Gastroesophageal sphincter (tissue), 4 donors: ENCODE results near the gene CEMIP2. TPM values are rescaled to one million over a fixed set of nuclear protein-coding genes. Genes with fewer than 3 reads are reported as not detected.
A peak's percentile ranks its signal among the peaks of the same experiment; 100 is the strongest.

ENCODE experiments used
- ATAC-seq: fragments of 150-250 bp; one replicate; pipeline ENCODE4 v1.9.1; 2016; ENCODE audit warnings: mild to moderate bottlenecking, moderate library complexity
- H3K27ac ChIP-seq, 4 donors: fragments of 200-600 bp; sonication (generic) in 3 of 4; 1 replicate in 3 of 4; 2 replicates in 1 of 4; pipeline ENCODE4 v1.5.1; 2016 to 2019
- H3K27me3 ChIP-seq: fragments of 200-600 bp; sonication (generic); one replicate; pipeline ENCODE4 v1.5.1; 2019
- H3K36me3 ChIP-seq, 2 donors: fragments of 200-600 bp; sonication (generic); one replicate each; pipeline ENCODE4 v1.5.1; 2019; ENCODE audit warnings: control low read depth in 1 of 2
- H3K4me1 ChIP-seq, 3 donors: fragments of 200-600 bp; sonication (generic); 1 replicate in 2 of 3; 2 replicates in 1 of 3; pipeline ENCODE4 v1.5.1; 2016 to 2019; ENCODE audit warnings: control low read depth in 2 of 3
- H3K4me3 ChIP-seq, 2 donors: fragments of 200-600 bp; sonication (generic); one replicate each; pipeline ENCODE4 v1.5.1; 2019; ENCODE audit warnings: mild to moderate bottlenecking in 1 of 2, moderate library complexity in 1 of 2
- H3K9me3 ChIP-seq, 3 donors: fragments of 200-600 bp; sonication (generic); one replicate each; pipeline ENCODE4 v1.5.1; 2017 to 2019; ENCODE audit warnings: control low read depth in 2 of 3
- EP300 ChIP-seq: sonication (generic); formaldehyde crosslinking; IDR thresholded peaks from one replicate; pipeline ENCODE4 v1.6.1; 2017; ENCODE audit warnings: antibody characterized with exemption, mild to moderate bottlenecking
- POLR2A ChIP-seq, 2 donors: fragments of 450-650 bp; IDR thresholded peaks; one replicate each; pipeline ENCODE4 v1.6.1; 2017; ENCODE audit warnings: antibody characterized with exemption in 2 of 2, mild to moderate bottlenecking in 2 of 2, moderate library complexity in 1 of 2
- POLR2AphosphoS5 ChIP-seq: sonication (generic); formaldehyde crosslinking; IDR thresholded peaks from one replicate; pipeline ENCODE4 v1.6.1; 2017; ENCODE audit warnings: antibody characterized with exemption
- WGBS, 2 donors: methylation state at CpG; one replicate each; pipeline ENCODE4 v1.1.5; 2018; ENCODE audit warnings: low coverage in 1 of 2; 5-methylcytosine and 5-hydroxymethylcytosine counted together
- total RNA-seq, 4 donors: library from RNA; depleted of rRNA; stranded (reverse); fragments of >200 nt; gene quantifications; one replicate each; pipeline ENCODE4 v1.1.0, GENCODE V29; 2016
- TF ChIP-seq, protein P1 (sequence below), 4 experiments: fragments of 200-600 bp in 2 of 4; fragments of 450-650 bp in 2 of 4; sonication (generic) in 1 of 4; IDR thresholded peaks; one replicate each; pipeline ENCODE4 v1.5.1; 2017 to 2019; ENCODE audit warnings: antibody characterized with exemption in 4 of 4, mild to moderate bottlenecking in 2 of 4, moderate library complexity in 2 of 4

CEMIP2 gene
- total RNA-seq, 4 donors from 2014 or later = 8.1 to 84.5 (median 17.4) TPM

GRCh38 chr9:71669284-71669995, 98.9 kb downstream of the CEMIP2 start:
- H3K9me3 ChIP-seq = no peaks in the 10 kb centered on the region
- no peak for ATAC-seq
- H3K36me3 ChIP-seq = no peaks in the 10 kb centered on the region
- 73 to 77% methylated on average over 3 of the region's 3 CpGs for WGBS, 2 donors
- H3K4me3 ChIP-seq = no peak overlapping the region
- H3K27ac ChIP-seq = no peak overlapping the region
- TF ChIP-seq POLR2A (IDR thresholded peaks at IDR 0.05) = no peak
- TF ChIP-seq, protein P1, sequence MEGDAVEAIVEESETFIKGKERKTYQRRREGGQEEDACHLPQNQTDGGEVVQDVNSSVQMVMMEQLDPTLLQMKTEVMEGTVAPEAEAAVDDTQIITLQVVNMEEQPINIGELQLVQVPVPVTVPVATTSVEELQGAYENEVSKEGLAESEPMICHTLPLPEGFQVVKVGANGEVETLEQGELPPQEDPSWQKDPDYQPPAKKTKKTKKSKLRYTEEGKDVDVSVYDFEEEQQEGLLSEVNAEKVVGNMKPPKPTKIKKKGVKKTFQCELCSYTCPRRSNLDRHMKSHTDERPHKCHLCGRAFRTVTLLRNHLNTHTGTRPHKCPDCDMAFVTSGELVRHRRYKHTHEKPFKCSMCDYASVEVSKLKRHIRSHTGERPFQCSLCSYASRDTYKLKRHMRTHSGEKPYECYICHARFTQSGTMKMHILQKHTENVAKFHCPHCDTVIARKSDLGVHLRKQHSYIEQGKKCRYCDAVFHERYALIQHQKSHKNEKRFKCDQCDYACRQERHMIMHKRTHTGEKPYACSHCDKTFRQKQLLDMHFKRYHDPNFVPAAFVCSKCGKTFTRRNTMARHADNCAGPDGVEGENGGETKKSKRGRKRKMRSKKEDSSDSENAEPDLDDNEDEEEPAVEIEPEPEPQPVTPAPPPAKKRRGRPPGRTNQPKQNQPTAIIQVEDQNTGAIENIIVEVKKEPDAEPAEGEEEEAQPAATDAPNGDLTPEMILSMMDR (IDR thresholded peaks at IDR 0.05) = no peak
- no peak for TF ChIP-seq EP300
- no peak for TF ChIP-seq POLR2AphosphoS5
- H3K4me1 ChIP-seq = peaks cover 0 to 11% (median 0%) of the 10 kb centered on the region in 3 donors
- H3K27me3 ChIP-seq = no peaks in the 10 kb centered on the region

- Histone ChIP-seq H3K4me3 (no peak overlapping the region), H3K36me3 (no peaks in the 10 kb centered on the region), H3K4me1 (peaks cover 0 to 11% (median 0%) of the 10 kb centered on the region in 3 donors), H3K27ac (no peak overlapping the region), H3K9me3 (no peaks in the 10 kb centered on the region), H3K27me3 (no peaks in the 10 kb centered on the region)
- no peak for TF ChIP-seq POLR2A (IDR thresholded peaks at IDR 0.05)
- no peak for TF ChIP-seq POLR2AphosphoS5
- TF ChIP-seq, protein P1 (IDR thresholded peaks at IDR 0.05) = no peak
- TF ChIP-seq EP300 = no peak
- ATAC-seq = no peak
- 90 to 100% methylated on average over 1 to 2 of the region's 2 CpGs for WGBS, 2 donors
Observed at GRCh38 chr9:71668717-71669116, 99.6 kb downstream of the CEMIP2 start.

DNA sequence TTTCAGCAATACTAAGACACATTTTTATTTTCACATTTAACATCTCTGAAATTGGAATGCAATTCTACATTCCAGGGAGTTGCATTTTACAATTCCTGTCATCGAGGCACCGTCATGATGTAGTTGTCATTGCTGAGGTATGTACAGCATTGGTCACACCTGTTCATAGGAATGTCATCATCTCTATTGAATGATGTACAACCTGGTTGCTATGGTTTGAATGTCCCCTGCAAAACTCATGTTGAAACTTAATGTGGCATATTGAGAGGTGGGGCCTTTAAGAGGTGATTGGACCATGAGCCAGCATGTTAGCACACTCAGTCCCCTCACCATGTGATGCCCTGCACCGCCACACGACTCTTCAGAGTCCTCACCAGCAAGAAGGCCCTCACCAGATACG, 103.1 kb downstream of the CEMIP2 start:
- H3K27ac ChIP-seq = no peak overlapping the region
- TF ChIP-seq POLR2A (IDR thresholded peaks at IDR 0.05) (no peak), POLR2AphosphoS5 (no peak), EP300 (no peak)
- TF ChIP-seq, protein P1 (IDR thresholded peaks at IDR 0.05) = no peak
- H3K4me1 ChIP-seq = peaks cover 0 to 19% (median 0%) of the 10 kb centered on the region in 3 donors
- H3K27me3 ChIP-seq = no peaks in the 10 kb centered on the region
- WGBS, 2 donors = 79 to 88% methylated on average over 3 to 4 of the region's 5 CpGs
- H3K4me3 ChIP-seq = no peak overlapping the region
- ATAC-seq = no peak
- H3K36me3 ChIP-seq = no peaks in the 10 kb centered on the region
- H3K9me3 ChIP-seq = no peaks in the 10 kb centered on the region

DNA sequence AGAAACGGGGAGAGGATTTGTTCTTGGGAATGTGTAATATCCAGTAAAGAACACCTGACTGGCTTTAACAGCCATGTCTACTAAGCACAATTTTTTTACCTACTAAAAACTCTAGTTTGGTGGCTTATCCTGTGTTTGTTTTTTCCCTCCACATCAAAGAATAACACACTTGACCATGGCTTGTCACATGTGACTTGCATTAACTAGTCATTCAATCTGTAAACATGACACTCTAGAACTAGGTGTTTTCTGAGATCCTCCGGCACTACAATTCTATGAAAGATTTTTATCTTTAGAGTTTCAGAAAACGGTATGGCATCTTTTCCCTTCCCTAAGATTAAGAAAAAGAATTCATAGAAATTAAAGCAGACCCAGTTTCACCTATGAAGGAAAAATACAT, 103.7 kb downstream of the CEMIP2 start:
- Histone ChIP-seq H3K36me3 (no peaks in the 10 kb centered on the region), H3K4me1 (peaks cover 0 to 12% (median 0%) of the 10 kb centered on the region in 3 donors), H3K27me3 (no peaks in the 10 kb centered on the region), H3K4me3 (no peak overlapping the region), H3K9me3 (no peaks in the 10 kb centered on the region), H3K27ac (no peak overlapping the region)
- WGBS, 2 donors = 65 to 66% methylated on average over 3 of the region's 3 CpGs
- no peak for TF ChIP-seq POLR2A (IDR thresholded peaks at IDR 0.05)
- TF ChIP-seq EP300 = no peak
- no peak for TF ChIP-seq POLR2AphosphoS5
- no peak for ATAC-seq

GRCh38 chr9:71663931-71664459, 104.3 kb downstream of the CEMIP2 start:
- TF ChIP-seq POLR2AphosphoS5 = no peak
- TF ChIP-seq POLR2A (IDR thresholded peaks at IDR 0.05) = no peak
- no peak for TF ChIP-seq EP300
- TF ChIP-seq, protein P1 (IDR thresholded peaks at IDR 0.05) = no peak
- Histone ChIP-seq H3K27me3 (no peaks in the 10 kb centered on the region), H3K4me1 (peaks cover 0 to 10% (median 0%) of the 10 kb centered on the region in 3 donors), H3K27ac (peak overlapping the region in 1 of 4 donors; percentile 13), H3K4me3 (no peak overlapping the region), H3K36me3 (no peaks in the 10 kb centered on the region), H3K9me3 (no peaks in the 10 kb centered on the region)
- WGBS, 2 donors = 69 to 79% methylated on average over 3 of the region's 4 CpGs
- ATAC-seq = no peak
